ENCODE results near the gene LRRFIP1. TPM values are rescaled to one million over a fixed set of nuclear protein-coding genes. Genes with fewer than 3 reads are reported as not detected.
"Not testable (repeated sequence)": the region's sequence is repeated elsewhere in the genome, so short reads cannot be mapped to it uniquely, and the experiment has no call there.

Gene LRRFIP1
- total RNA-seq, 1 donor from 2014 or later: 216 TPM

- peaks cover 10% of the 10 kb centered on the region for H3K27me3 Mint-ChIP-seq
- intact Hi-C loops (cut with micrococcal nuclease): no loop called here
- no peak overlapping the region for H3K27ac Mint-ChIP-seq
These were observed 34.9 kb upstream of the LRRFIP1 start for GRCh38 chr2:237592425-237592980.

GRCh38 chr2:237593036-237593435 lies 34.4 kb upstream of the LRRFIP1 start:
- Mint-ChIP-seq H3K27me3 (peaks cover 9% of the 10 kb centered on the region), H3K36me3 (ENCODE audit: low read depth) (no peaks in the 10 kb centered on the region), H3K27ac (no peak overlapping the region), H3K4me3 (no peak overlapping the region), H3K9me3 (no peaks in the 10 kb centered on the region), H3K4me1 (peaks cover 14% of the 10 kb centered on the region)
- intact Hi-C loops (cut with micrococcal nuclease): no loop called here
- no peak for DNase-seq

More at GRCh38 chr2:237592425-237592980, 34.9 kb upstream of the LRRFIP1 start:
- no peaks in the 10 kb centered on the region for H3K9me3 Mint-ChIP-seq
- H3K4me3 Mint-ChIP-seq: no peak overlapping the region
- DNase-seq: no peak
- no peaks in the 10 kb centered on the region for H3K36me3 Mint-ChIP-seq (ENCODE audit: low read depth)
- peaks cover 10% of the 10 kb centered on the region for H3K4me1 Mint-ChIP-seq

GRCh38 chr2:237593596-237594320 lies 33.6 kb upstream of the LRRFIP1 start:
- H3K27ac Mint-ChIP-seq: no peak overlapping the region
- peaks cover 9% of the 10 kb centered on the region for H3K27me3 Mint-ChIP-seq
- no peaks in the 10 kb centered on the region for H3K36me3 Mint-ChIP-seq (ENCODE audit: low read depth)
- H3K4me3 Mint-ChIP-seq: no peak overlapping the region
- no peak for DNase-seq
- peaks cover 16% of the 10 kb centered on the region for H3K4me1 Mint-ChIP-seq
- intact Hi-C loops (cut with micrococcal nuclease): no loop called here
- H3K9me3 Mint-ChIP-seq: no peaks in the 10 kb centered on the region

- H3K27ac Mint-ChIP-seq: no peak overlapping the region
- no peaks in the 10 kb centered on the region for H3K36me3 Mint-ChIP-seq (ENCODE audit: low read depth)
- peaks cover 16% of the 10 kb centered on the region for H3K4me1 Mint-ChIP-seq
- peaks cover 5% of the 10 kb centered on the region for H3K27me3 Mint-ChIP-seq
- H3K4me3 Mint-ChIP-seq: no peak overlapping the region
- H3K9me3 Mint-ChIP-seq: no peaks in the 10 kb centered on the region
- no peak for DNase-seq
- intact Hi-C loops (cut with micrococcal nuclease): no loop called here
These were observed 32.9 kb upstream of the LRRFIP1 start for GRCh38 chr2:237594514-237594871.

GRCh38 chr2:237595829-237596519 lies 31.4 kb upstream of the LRRFIP1 start:
- H3K4me3 Mint-ChIP-seq; intact Hi-C loops (cut with micrococcal nuclease); DNase-seq; H3K9me3 Mint-ChIP-seq; H3K27me3 Mint-ChIP-seq; H3K36me3 Mint-ChIP-seq (ENCODE audit: low read depth); H3K27ac Mint-ChIP-seq: not testable (repeated sequence)
- peaks cover 12% of the 10 kb centered on the region for H3K4me1 Mint-ChIP-seq

GRCh38 chr2:237596520-237597195 lies 30.7 kb upstream of the LRRFIP1 start:
- no peak for DNase-seq
- H3K4me1 Mint-ChIP-seq: peaks cover 6% of the 10 kb centered on the region
- intact Hi-C loops (cut with micrococcal nuclease): no loop called here
- no peaks in the 10 kb centered on the region for H3K36me3 Mint-ChIP-seq (ENCODE audit: low read depth)
- H3K27me3 Mint-ChIP-seq: no peaks in the 10 kb centered on the region
- H3K4me3 Mint-ChIP-seq: no peak overlapping the region
- no peaks in the 10 kb centered on the region for H3K9me3 Mint-ChIP-seq
- H3K27ac Mint-ChIP-seq: no peak overlapping the region

- no peaks in the 10 kb centered on the region for H3K9me3 Mint-ChIP-seq
- H3K27ac Mint-ChIP-seq: peak overlapping the region; percentile 41
- H3K27me3 Mint-ChIP-seq: no peaks in the 10 kb centered on the region
- no peak for DNase-seq
- H3K36me3 Mint-ChIP-seq (ENCODE audit: low read depth): no peaks in the 10 kb centered on the region
- intact Hi-C loops (cut with micrococcal nuclease): no loop called here
- H3K4me3 Mint-ChIP-seq: no peak overlapping the region
- peaks cover 7% of the 10 kb centered on the region for H3K4me1 Mint-ChIP-seq
These were observed 29.9 kb upstream of the LRRFIP1 start for GRCh38 chr2:237597196-237598145.

GRCh38 chr2:237598468-237599208 lies 28.7 kb upstream of the LRRFIP1 start:
- Mint-ChIP-seq H3K9me3 (no peaks in the 10 kb centered on the region), H3K4me3 (no peak overlapping the region), H3K27me3 (no peaks in the 10 kb centered on the region), H3K27ac (no peak overlapping the region), H3K4me1 (peaks cover 19% of the 10 kb centered on the region), H3K36me3 (ENCODE audit: low read depth) (no peaks in the 10 kb centered on the region)
- DNase-seq: no peak
- intact Hi-C loops (cut with micrococcal nuclease): no loop called here

- Mint-ChIP-seq H3K36me3 (ENCODE audit: low read depth) (no peaks in the 10 kb centered on the region), H3K9me3 (no peaks in the 10 kb centered on the region)
- intact Hi-C loops (cut with micrococcal nuclease): no loop called here
These were observed 27.8 kb upstream of the LRRFIP1 start for GRCh38 chr2:237599465-237600110.

GRCh38 chr2:237600205-237600846 lies 27.1 kb upstream of the LRRFIP1 start:
- H3K27ac Mint-ChIP-seq: no peak overlapping the region
- intact Hi-C loops (cut with micrococcal nuclease): no loop called here
- no peaks in the 10 kb centered on the region for H3K36me3 Mint-ChIP-seq (ENCODE audit: low read depth)
- no peak overlapping the region for H3K4me3 Mint-ChIP-seq
- peaks cover 22% of the 10 kb centered on the region for H3K4me1 Mint-ChIP-seq
- DNase-seq: no peak
- no peaks in the 10 kb centered on the region for H3K9me3 Mint-ChIP-seq
- H3K27me3 Mint-ChIP-seq: no peaks in the 10 kb centered on the region

More at GRCh38 chr2:237599465-237600110, 27.8 kb upstream of the LRRFIP1 start:
- no peaks in the 10 kb centered on the region for H3K27me3 Mint-ChIP-seq
- H3K4me1 Mint-ChIP-seq: peaks cover 22% of the 10 kb centered on the region
- no peak overlapping the region for H3K4me3 Mint-ChIP-seq
- H3K27ac Mint-ChIP-seq: no peak overlapping the region
- DNase-seq: no peak

GRCh38 chr2:237601453-237602116 lies 25.8 kb upstream of the LRRFIP1 start:
- no peaks in the 10 kb centered on the region for H3K27me3 Mint-ChIP-seq
- H3K36me3 Mint-ChIP-seq (ENCODE audit: low read depth): no peaks in the 10 kb centered on the region
- H3K9me3 Mint-ChIP-seq: no peaks in the 10 kb centered on the region
- intact Hi-C loops (cut with micrococcal nuclease): no loop called here
- DNase-seq: no peak
- H3K4me1 Mint-ChIP-seq: peaks cover 22% of the 10 kb centered on the region
- no peak overlapping the region for H3K4me3 Mint-ChIP-seq
- H3K27ac Mint-ChIP-seq: no peak overlapping the region

GRCh38 chr2:237602409-237602808 lies 25.0 kb upstream of the LRRFIP1 start:
- Mint-ChIP-seq H3K9me3 (no peaks in the 10 kb centered on the region), H3K4me3 (no peak overlapping the region), H3K36me3 (ENCODE audit: low read depth) (no peaks in the 10 kb centered on the region), H3K4me1 (peaks cover 22% of the 10 kb centered on the region), H3K27ac (peak overlapping the region; percentile 9), H3K27me3 (no peaks in the 10 kb centered on the region)
- DNase-seq: no peak
- intact Hi-C loops (cut with micrococcal nuclease): no loop called here
